Right lobe of liver (tissue), 4 donors: ENCODE results near the gene SHLD1.

Experiments used
- POLR2A ChIP-seq: fragments of 450-650 bp; IDR thresholded peaks from one replicate; pipeline ENCODE4 v1.6.1; 2017; ENCODE audit warnings: antibody characterized with exemption, mild to moderate bottlenecking
- TF ChIP-seq, protein P1 (sequence below), 4 donors: fragments of 200-600 bp in 3 of 4; fragments of 450-650 bp in 1 of 4; IDR thresholded peaks; one replicate each; pipeline versions ENCODE4 v1.5.1 to v1.8.0; 2016 to 2022; ENCODE audit warnings: antibody characterized with exemption in 4 of 4, mild to moderate bottlenecking in 2 of 4
- donor health status: DM: no; HTN: no; CAD: no.
- donor health status: DM: no; HTN: no; CAD: no.
- donor health status: DM: no; HTN: yes; CAD: no.

DNA sequence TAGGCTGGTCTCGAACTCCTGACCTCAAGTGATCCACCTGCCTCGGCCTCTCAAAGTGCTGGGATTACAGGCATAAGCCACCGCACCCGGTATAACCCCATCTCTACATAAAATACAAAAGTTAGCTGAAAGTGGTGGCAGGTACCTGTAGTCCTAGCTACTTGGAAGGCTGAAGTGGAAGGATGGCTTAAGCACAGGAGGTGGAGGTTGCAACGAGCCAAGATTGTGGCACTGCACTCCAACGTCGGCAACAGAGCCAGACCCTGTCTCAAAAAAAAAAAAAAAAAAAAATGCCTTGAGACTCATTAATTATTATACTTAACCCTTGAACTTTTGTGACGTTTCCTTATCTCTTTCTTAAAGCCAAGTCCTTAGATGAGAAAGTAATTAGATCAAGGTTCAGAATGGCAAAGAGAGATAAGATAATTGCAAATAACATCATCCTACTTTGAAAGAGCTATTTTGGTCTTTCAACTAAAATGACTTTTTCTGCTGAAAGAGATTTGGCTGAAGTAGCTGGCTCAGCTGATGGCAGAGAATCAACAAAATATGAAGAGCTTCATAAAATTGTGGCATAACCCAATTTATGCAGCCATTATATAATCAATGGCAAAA lies 4.7 kb upstream of the SHLD1 start:
- TF ChIP-seq, protein P1, sequence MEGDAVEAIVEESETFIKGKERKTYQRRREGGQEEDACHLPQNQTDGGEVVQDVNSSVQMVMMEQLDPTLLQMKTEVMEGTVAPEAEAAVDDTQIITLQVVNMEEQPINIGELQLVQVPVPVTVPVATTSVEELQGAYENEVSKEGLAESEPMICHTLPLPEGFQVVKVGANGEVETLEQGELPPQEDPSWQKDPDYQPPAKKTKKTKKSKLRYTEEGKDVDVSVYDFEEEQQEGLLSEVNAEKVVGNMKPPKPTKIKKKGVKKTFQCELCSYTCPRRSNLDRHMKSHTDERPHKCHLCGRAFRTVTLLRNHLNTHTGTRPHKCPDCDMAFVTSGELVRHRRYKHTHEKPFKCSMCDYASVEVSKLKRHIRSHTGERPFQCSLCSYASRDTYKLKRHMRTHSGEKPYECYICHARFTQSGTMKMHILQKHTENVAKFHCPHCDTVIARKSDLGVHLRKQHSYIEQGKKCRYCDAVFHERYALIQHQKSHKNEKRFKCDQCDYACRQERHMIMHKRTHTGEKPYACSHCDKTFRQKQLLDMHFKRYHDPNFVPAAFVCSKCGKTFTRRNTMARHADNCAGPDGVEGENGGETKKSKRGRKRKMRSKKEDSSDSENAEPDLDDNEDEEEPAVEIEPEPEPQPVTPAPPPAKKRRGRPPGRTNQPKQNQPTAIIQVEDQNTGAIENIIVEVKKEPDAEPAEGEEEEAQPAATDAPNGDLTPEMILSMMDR (IDR thresholded peaks at IDR 0.05) = no peak
- TF ChIP-seq POLR2A = no peak
